ENCODE data around the gene CNTNAP5. TPM values are rescaled to one million over a fixed set of nuclear protein-coding genes. Genes with fewer than 3 reads are reported as not detected.

CNTNAP5 gene
- total RNA-seq, 4 donors from 2014 or later: 0.20 to 1.4 (median 0.68) TPM; not detected in 1

GRCh38 chr2:124805060-124805459, 780.0 kb downstream of the CNTNAP5 start:
- Histone ChIP-seq H3K27ac (peak overlapping the region; percentile 67 to 78 (median 74)), H3K4me1 (peaks cover 0 to 11% (median 7%) of the 10 kb centered on the region in 4 donors), H3K27me3 (no peaks in the 10 kb centered on the region), H3K4me3 (no peak overlapping the region), H3K36me3 (no peaks in the 10 kb centered on the region), H3K9me3 (no peaks in the 10 kb centered on the region)
- in situ Hi-C loops (cut with MboI; ENCODE audit: low pct_ligation_motif_present in 1 of 4, low pct_unique_long_range_greater_than_20kb in 1 of 4, low sequenced_read_pairs in 3 of 4): loop anchor here in 1 of 4 donors (25.0 kb wide), 1 partner anchor 768 kb away; the partner anchor contains the start of gene CNTNAP5
- WGBS, 2 donors (ENCODE audit: low coverage in 1 of 2): 10 to 37% methylated on average over 3 of the region's 3 CpGs
- TF ChIP-seq EP300 (IDR thresholded peaks at IDR 0.05; ENCODE audit: low read depth) (no peak), POLR2A (IDR thresholded peaks at IDR 0.05) (no peak), POLR2AphosphoS5 (IDR thresholded peaks at IDR 0.05) (no peak), CTCF (IDR thresholded peaks at IDR 0.05) (no peak)
- intact Hi-C loops (cut with DNase I; ENCODE audit: low total_unique reads): no loop called here
- DNase-seq: peak; percentile 14

GRCh38 chr2:124810132-124810531, 785.0 kb downstream of the CNTNAP5 start:
- DNase-seq: peak; percentile 52
- Histone ChIP-seq H3K4me3 (no peak overlapping the region), H3K27ac (no peak overlapping the region), H3K4me1 (peaks cover 0 to 11% (median 3%) of the 10 kb centered on the region in 4 donors), H3K27me3 (no peaks in the 10 kb centered on the region), H3K9me3 (no peaks in the 10 kb centered on the region), H3K36me3 (no peaks in the 10 kb centered on the region)
- TF ChIP-seq EP300 (IDR thresholded peaks at IDR 0.05; ENCODE audit: low read depth) (no peak), POLR2AphosphoS5 (IDR thresholded peaks at IDR 0.05) (no peak), CTCF (IDR thresholded peaks at IDR 0.05) (peak; percentile 21 to 60 (median 38)), POLR2A (IDR thresholded peaks at IDR 0.05) (no peak)
- in situ Hi-C loops (cut with MboI; ENCODE audit: low pct_ligation_motif_present in 1 of 4, low pct_unique_long_range_greater_than_20kb in 1 of 4, low sequenced_read_pairs in 3 of 4) (loop anchor here in 1 of 4 donors (25.0 kb wide), 1 partner anchor 773 kb away; the partner anchor contains the start of gene CNTNAP5), intact Hi-C loops (cut with DNase I; ENCODE audit: low total_unique reads) (no loop called here)
- WGBS, 2 donors (ENCODE audit: low coverage in 1 of 2): 23 to 37% methylated on average over 3 to 4 of the region's 4 CpGs

GRCh38 chr2:124814968-124815745, 790.1 kb downstream of the CNTNAP5 start:
- in situ Hi-C loops (cut with MboI; ENCODE audit: low pct_ligation_motif_present in 1 of 4, low pct_unique_long_range_greater_than_20kb in 1 of 4, low sequenced_read_pairs in 3 of 4) (loop anchor here in 1 of 4 donors (25.0 kb wide), 1 partner anchor 778 kb away; the partner anchor contains the start of gene CNTNAP5), intact Hi-C loops (cut with DNase I; ENCODE audit: low total_unique reads) (no loop called here)
- Histone ChIP-seq H3K9me3 (no peaks in the 10 kb centered on the region), H3K27me3 (no peaks in the 10 kb centered on the region), H3K4me1 (no peaks in the 10 kb centered on the region), H3K4me3 (no peak overlapping the region), H3K27ac (no peak overlapping the region), H3K36me3 (no peaks in the 10 kb centered on the region)
- 84 to 88% methylated on average over 11 of the region's 11 CpGs for WGBS, 2 donors (ENCODE audit: low coverage in 1 of 2)
- TF ChIP-seq EP300 (IDR thresholded peaks at IDR 0.05; ENCODE audit: low read depth) (no peak), POLR2AphosphoS5 (IDR thresholded peaks at IDR 0.05) (no peak), POLR2A (IDR thresholded peaks at IDR 0.05) (no peak), CTCF (IDR thresholded peaks at IDR 0.05) (no peak)
- DNase-seq: no peak

- Histone ChIP-seq H3K27me3 (no peaks in the 10 kb centered on the region), H3K4me1 (no peaks in the 10 kb centered on the region), H3K4me3 (no peak overlapping the region), H3K36me3 (no peaks in the 10 kb centered on the region), H3K27ac (no peak overlapping the region), H3K9me3 (no peaks in the 10 kb centered on the region)
- intact Hi-C loops (cut with DNase I; ENCODE audit: low total_unique reads): no loop called here
- DNase-seq: no peak
- in situ Hi-C loops (cut with MboI; ENCODE audit: low pct_ligation_motif_present in 1 of 4, low pct_unique_long_range_greater_than_20kb in 1 of 4, low sequenced_read_pairs in 3 of 4): loop anchor here in 1 of 4 donors (25.0 kb wide), 1 partner anchor 779 kb away; the partner anchor contains the start of gene CNTNAP5
- no peak for TF ChIP-seq POLR2A (IDR thresholded peaks at IDR 0.05)
- TF ChIP-seq POLR2AphosphoS5 (IDR thresholded peaks at IDR 0.05): no peak
- TF ChIP-seq EP300 (IDR thresholded peaks at IDR 0.05; ENCODE audit: low read depth): no peak
- TF ChIP-seq CTCF (IDR thresholded peaks at IDR 0.05): no peak
- WGBS, 2 donors (ENCODE audit: low coverage in 1 of 2): 67 to 76% methylated on average over 3 of the region's 3 CpGs
Observed at GRCh38 chr2:124816007-124816406, 790.9 kb downstream of the CNTNAP5 start.
